H1 (cell line): ENCODE measurements around the gene SYPL1. TPM values are rescaled to one million over a fixed set of nuclear protein-coding genes. Genes with fewer than 3 reads are reported as not detected.

Experiments
- ATF2 ChIP-seq: IDR thresholded peaks from 2 replicates; pipeline ENCODE4 v1.6.1; 2012; ENCODE audit warnings: low read length, inconsistent platforms
- BACH1 ChIP-seq: IDR thresholded peaks from 2 replicates; pipeline ENCODE4 v1.6.1; 2012; ENCODE audit warnings: low read length, improper control_type of control experiment
- CTBP2 ChIP-seq: IDR thresholded peaks from 2 replicates; pipeline ENCODE4 v1.7.0; 2011; ENCODE audit warnings: borderline replicate concordance, mild to moderate bottlenecking, moderate library complexity, mixed read lengths, low read length; ENCODE audit not compliant: insufficient read depth, insufficient read length
- EGR1 ChIP-seq: IDR thresholded peaks from 2 replicates; pipeline ENCODE4 v1.6.1; 2011; ENCODE audit warnings: low read depth, low read length, borderline replicate concordance
- JUND ChIP-seq: IDR thresholded peaks from 2 replicates; pipeline ENCODE4 v1.6.1; 2011; ENCODE audit warnings: mild to moderate bottlenecking, improper control_type of control experiment, low read length
- MAFK ChIP-seq: IDR thresholded peaks from 2 replicates; pipeline ENCODE4 v1.6.1; 2012; ENCODE audit warnings: low read depth, mild to moderate bottlenecking, improper control_type of control experiment, low read length
- POU5F1 ChIP-seq: IDR thresholded peaks from 2 replicates; pipeline ENCODE4 v1.6.1; 2011; ENCODE audit warnings: low read depth, mild to moderate bottlenecking, low read length, moderate library complexity
- SRF ChIP-seq: IDR thresholded peaks from 2 replicates; pipeline ENCODE4 v1.6.1; 2011; ENCODE audit warnings: mild to moderate bottlenecking, low read depth, low read length, moderate library complexity
- TAF7 ChIP-seq: optimal IDR thresholded peaks from 2 replicates; pipeline ENCODE3; 2011; ENCODE audit warnings: low read depth, mild to moderate bottlenecking, inconsistent platforms, low read length, moderate library complexity, borderline replicate concordance
- polyA plus RNA-seq, 7 experiments: library from polyadenylated mRNA; depleted of rRNA in 3 of 7; stranded (reverse) in 5 of 7; unstranded in 2 of 7; fragments of >200 nt in 5 of 7; fragments of 200-250 nt in 2 of 7; gene quantifications; 1 replicate in 5 of 7; 2 replicates in 1 of 7; 4 replicates in 1 of 7; pipeline versions ENCODE4 v1.2.1 to v1.2.3, GENCODE V29; 2011 to 2013; ENCODE audit warnings: missing spikeins in 2 of 7, mixed read lengths in 2 of 7
- total RNA-seq: library from RNA; stranded (reverse); fragmentation: NEBNext Ultra II Directional; extraction: Animal tissue kit (Norgen Biotek cat#: 25700); gene quantifications from 2 replicates; pipeline ENCODE4 v1.2.1, GENCODE V29; 2021

SYPL1 gene
- total and polyA plus RNA-seq, 2 of the 8 experiments (the other 6 are each of a cell fraction or from before 2014, with no cell fraction given), result 44.9 to 57.7 TPM

DNA sequence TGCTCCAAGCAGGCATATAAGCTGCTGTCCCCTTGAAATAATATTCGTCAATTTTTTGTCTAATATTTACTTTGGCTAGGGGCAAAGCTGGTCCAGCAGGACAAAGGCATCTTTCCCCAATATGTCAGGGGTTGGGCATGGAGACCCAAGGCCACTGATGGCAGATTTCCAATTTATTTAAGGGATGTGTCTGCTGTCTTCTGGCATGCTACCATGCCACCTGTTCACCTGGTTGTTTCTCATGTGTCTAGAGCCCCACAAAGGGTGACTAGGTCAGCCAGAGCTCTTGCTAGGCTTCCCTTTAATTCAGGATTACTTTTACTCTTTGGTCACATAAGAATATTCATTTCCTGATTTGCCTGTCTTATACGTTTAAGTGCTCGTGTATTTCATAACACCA is 22.1 kb upstream of the SYPL1 start (continued):
- TF ChIP-seq MAFK (no peak), BACH1 (no peak), JUND (no peak), CTBP2 (no peak), EGR1 (no peak), TAF7 (no peak), SRF (no peak), ATF2 (no peak), POU5F1 (no peak)
